ENCODE measurements around the gene CHMP2A. TPM values are rescaled to one million over a fixed set of nuclear protein-coding genes. Genes with fewer than 3 reads are reported as not detected.

The CHMP2A gene
- total and polyA plus RNA-seq, 2 of the 13 experiments (the other 11 are each of a cell fraction or from before 2014, with no cell fraction given), result 49.7 to 55.0 TPM

- peak; percentile 71 for TF ChIP-seq ZNF687 (CRISPR knock-in tag; IDR thresholded peaks at IDR 0.05)
- no peak for TF ChIP-seq ZNF33B (CRISPR knock-in tag; IDR thresholded peaks at IDR 0.05)
- TF ChIP-seq RAD51 (IDR thresholded peaks at IDR 0.05; ENCODE audit: borderline replicate concordance), result no peak
- TF ChIP-seq KLF12 (CRISPR knock-in tag; IDR thresholded peaks at IDR 0.05; ENCODE audit: borderline replicate concordance), result peak; percentile 88; the same call in 1 of the 2 replicates
- peak; percentile 85 to 97 for TF ChIP-seq POLR2A (IDR thresholded peaks at IDR 0.05; ENCODE audit: insufficient read depth in 1 of 2, low read depth in 2 of 2, low read length in 2 of 2)
- TF ChIP-seq ZNF776 (CRISPR knock-in tag; IDR thresholded peaks at IDR 0.05), result 0 out of 2 replicates have a peak, but pooled peaks have one; percentile 68
- TF ChIP-seq FOXP4 (CRISPR knock-in tag; IDR thresholded peaks at IDR 0.05), result 0 out of 2 replicates have a peak, but pooled peaks have one; percentile 13
- no peak for TF ChIP-seq ZNF224 (CRISPR knock-in tag; IDR thresholded peaks at IDR 0.05)
- no peak for TF ChIP-seq PBX3 (CRISPR knock-in tag; IDR thresholded peaks at IDR 0.05; ENCODE audit: borderline replicate concordance)
- peak; percentile 74 for TF ChIP-seq PATZ1 (CRISPR knock-in tag; IDR thresholded peaks at IDR 0.05)
- peak; percentile 84; the same call in 1 of the 2 replicates for TF ChIP-seq ZNF124 (CRISPR knock-in tag; IDR thresholded peaks at IDR 0.05)
- no peak for TF ChIP-seq ATAD3A (CRISPR knock-in tag; IDR thresholded peaks at IDR 0.05)
- TF ChIP-seq MXD1 (CRISPR knock-in tag; IDR thresholded peaks at IDR 0.05), result peak; percentile 83; the same call in 1 of the 2 replicates
- TF ChIP-seq NCOA1 (CRISPR knock-in tag; IDR thresholded peaks at IDR 0.05), result 0 out of 2 replicates have a peak, but pooled peaks have one; percentile 19
- TF ChIP-seq ZNF562 (CRISPR knock-in tag; IDR thresholded peaks at IDR 0.05; ENCODE audit: borderline replicate concordance), result no peak
- TF ChIP-seq ZSCAN12 (CRISPR knock-in tag; IDR thresholded peaks at IDR 0.05), result peak; percentile 63; the same call in 1 of the 2 replicates
- TF ChIP-seq CREM (IDR thresholded peaks at IDR 0.05), result peak; percentile 92
- TF ChIP-seq CREM (CRISPR knock-in tag; IDR thresholded peaks at IDR 0.05), result no peak
- peak; percentile 72; the same call in 1 of the 2 replicates for TF ChIP-seq ZNF580 (CRISPR knock-in tag; IDR thresholded peaks at IDR 0.05; ENCODE audit: borderline replicate concordance, low read depth)
Observed at GRCh38 chr19:58543826-58544590, 10.9 kb downstream of the CHMP2A start, which contains the start of gene TRIM28 (continued).
